ENCODE results near the gene ATP6V0A4. TPM values are rescaled to one million over a fixed set of nuclear protein-coding genes. Genes with fewer than 3 reads are reported as not detected.

The ATP6V0A4 gene
- total RNA-seq, 3 donors from 2014 or later (not counting 1 experiment from before 2014, with no cell fraction given): not detected

- H3K4me1 Mint-ChIP-seq: no peaks in the 10 kb centered on the region
- WGBS (ENCODE audit: insufficient coverage): 92% methylated on average over 3 of the region's 4 CpGs
- no peaks in the 10 kb centered on the region for H3K27me3 ChIP-seq (ENCODE audit: control insufficient read depth, insufficient read depth, low read length)
- no peak overlapping the region for H3K4me3 ChIP-seq (ENCODE audit: low read length)
- H3K36me3 Mint-ChIP-seq: no peaks in the 10 kb centered on the region
- peaks cover 13% of the 10 kb centered on the region in 2 donors for H3K27me3 Mint-ChIP-seq (ENCODE audit: low read depth in 2 of 2)
- H3K27ac ChIP-seq (ENCODE audit: low read length): no peak overlapping the region
- H3K4me1 ChIP-seq (ENCODE audit: control insufficient read depth, insufficient read depth, low read length): no peaks in the 10 kb centered on the region
- intact Hi-C loops (cut with micrococcal nuclease): no loop called here
- H3K9me3 ChIP-seq (ENCODE audit: control insufficient read depth, insufficient read depth, low read length): peaks cover 4% of the 10 kb centered on the region
- no peak overlapping the region for H3K4me3 Mint-ChIP-seq
- ATAC-seq (no peak), DNase-seq (no peak)
- no peak for TF ChIP-seq CTCF (IDR thresholded peaks at IDR 0.05)
- no peaks in the 10 kb centered on the region for H3K36me3 ChIP-seq (ENCODE audit: control insufficient read depth, insufficient read depth, low read length)
- H3K9me3 Mint-ChIP-seq: no peaks in the 10 kb centered on the region
- H3K27ac Mint-ChIP-seq: no peak overlapping the region
Observed at GRCh38 chr7:138657854-138658386, 140.1 kb downstream of the ATP6V0A4 start.

GRCh38 chr7:138656952-138657351 lies 141.0 kb downstream of the ATP6V0A4 start:
- WGBS (ENCODE audit: insufficient coverage): 90% methylated on average over 2 of the region's 2 CpGs
- H3K27me3 ChIP-seq (ENCODE audit: control insufficient read depth, insufficient read depth, low read length): no peaks in the 10 kb centered on the region
- Mint-ChIP-seq H3K27ac (no peak overlapping the region), H3K4me3 (no peak overlapping the region), H3K36me3 (no peaks in the 10 kb centered on the region), H3K27me3 (ENCODE audit: low read depth in 2 of 2) (peaks cover 6 to 10% of the 10 kb centered on the region in 2 donors), H3K9me3 (no peaks in the 10 kb centered on the region), H3K4me1 (no peaks in the 10 kb centered on the region)
- DNase-seq (no peak), ATAC-seq (no peak)
- no peaks in the 10 kb centered on the region for H3K36me3 ChIP-seq (ENCODE audit: control insufficient read depth, insufficient read depth, low read length)
- H3K4me1 ChIP-seq (ENCODE audit: control insufficient read depth, insufficient read depth, low read length): no peaks in the 10 kb centered on the region
- H3K27ac ChIP-seq (ENCODE audit: low read length): no peak overlapping the region
- intact Hi-C loops (cut with micrococcal nuclease): no loop called here
- H3K4me3 ChIP-seq (ENCODE audit: low read length): no peak overlapping the region
- H3K9me3 ChIP-seq (ENCODE audit: control insufficient read depth, insufficient read depth, low read length): peaks cover 4% of the 10 kb centered on the region
- TF ChIP-seq CTCF (IDR thresholded peaks at IDR 0.05): no peak

Other genes starting within 250 kb of the ATP6V0A4 start
- not detected for gene SVOPL, start 96.8 kb downstream of the ATP6V0A4 start, total RNA-seq
- not detected for gene TMEM213, start 202 bp downstream of the ATP6V0A4 start, total RNA-seq
- under 1 TPM; 0.08 to 0.09 (median 0.09) TPM for gene KIAA1549, start 183.2 kb upstream of the ATP6V0A4 start, total RNA-seq
- 1 to 10 TPM in 2 of 3 donors, under 1 TPM in 1; 0.75 to 2.3 (median 1.1) TPM for gene ZC3HAV1L, start 237.8 kb upstream of the ATP6V0A4 start, total RNA-seq